WI38 (cell line): ENCODE results near the gene TPT1.

ENCODE experiments used
- H3K4me3 ChIP-seq: 2 replicates; pipeline ENCODE4 v1.5.1; 2011; ENCODE audit warnings: low read depth, mild to moderate bottlenecking, control low read depth, low read length
- CTCF ChIP-seq: IDR thresholded peaks from 2 replicates; pipeline ENCODE4 v1.5.1; 2012; ENCODE audit warnings: low read depth, mild to moderate bottlenecking, control low read depth, low read length

The TPT1 gene

GRCh38 chr13:45336025-45336800, 4.8 kb downstream of the TPT1 start:
- TF ChIP-seq CTCF: no peak
- H3K4me3 ChIP-seq: no peak overlapping the region

- H3K4me3 ChIP-seq: no peak overlapping the region
- no peak for TF ChIP-seq CTCF
Measured at GRCh38 chr13:45335397-45336024, 5.5 kb downstream of the TPT1 start.

- H3K4me3 ChIP-seq: no peak overlapping the region
- no peak for TF ChIP-seq CTCF
Measured at GRCh38 chr13:45333977-45334922, 6.7 kb downstream of the TPT1 start.

GRCh38 chr13:45333251-45333976, 7.6 kb downstream of the TPT1 start:
- H3K4me3 ChIP-seq: no peak overlapping the region

GRCh38 chr13:45332831-45333219, 8.2 kb downstream of the TPT1 start:
- no peak overlapping the region for H3K4me3 ChIP-seq
- no peak for TF ChIP-seq CTCF

More at GRCh38 chr13:45333251-45333976, 7.6 kb downstream of the TPT1 start:
- TF ChIP-seq CTCF: no peak

- no peak for TF ChIP-seq CTCF
- H3K4me3 ChIP-seq: no peak overlapping the region
Measured at GRCh38 chr13:45332036-45332830, 8.8 kb downstream of the TPT1 start.
